GM12873 (cell line): ENCODE results near the gene ZMYND15.

Source experiments
- CTCF ChIP-seq: IDR thresholded peaks from 2 replicates; pipeline ENCODE4 v1.5.1; 2012; ENCODE audit warnings: low read depth, mild to moderate bottlenecking, moderate library complexity, low read length, control low read depth; ENCODE audit not compliant: insufficient read depth; ENCODE audit errors: missing control alignments

The ZMYND15 gene

GRCh38 chr17:4703330-4703691, 36.3 kb upstream of the ZMYND15 start:
- no peak for TF ChIP-seq CTCF

GRCh38 chr17:4704991-4705390, 34.6 kb upstream of the ZMYND15 start:
- TF ChIP-seq CTCF: no peak

GRCh38 chr17:4706121-4706520, 33.5 kb upstream of the ZMYND15 start:
- no peak for TF ChIP-seq CTCF

- no peak for TF ChIP-seq CTCF
Measured at GRCh38 chr17:4708436-4708835, 31.2 kb upstream of the ZMYND15 start.

GRCh38 chr17:4709794-4710692, 29.6 kb upstream of the ZMYND15 start, which contains the start of gene ARRB2:
TSS of gene ARRB2 (plus strand) at chr17:4710632. CDS start at chr17:4710722, 90 bp downstream.
- peak; percentile 74 for TF ChIP-seq CTCF

GRCh38 chr17:4710693-4711634, 28.7 kb upstream of the ZMYND15 start:
- TF ChIP-seq CTCF: no peak

GRCh38 chr17:4711661-4712181, 27.9 kb upstream of the ZMYND15 start:
- TF ChIP-seq CTCF: no peak
